HCT116 (cell line): ENCODE measurements around the gene PDE4D. TPM values are rescaled to one million over a fixed set of nuclear protein-coding genes. Genes with fewer than 3 reads are reported as not detected.

Experiments
- ATAC-seq: fragments of 200-7000 bp; cut with Tn5 transposase; 2 replicates; pipeline ENCODE4 v1.9.1; 2020; ENCODE audit warnings: mild to moderate bottlenecking, moderate library complexity
- BruUV-seq: library from RNA; stranded (reverse); fragments of 400-500 nt; replicated peaks from 2 replicates; lab custom pipeline; 2021; lab: Mats Ljungman, UMichigan
- CTCF ChIA-PET: fragments of 300-600 bp; sonication (Branson Sonifier 250); formaldehyde crosslinking; loops from one replicate; lab custom pipeline; 2021; ENCODE audit warnings: antibody characterized with exemption; lab: Charles Lee
- POLR2A ChIA-PET: fragments of 300-600, 350-600 bp; sonication (Branson Sonifier 250); formaldehyde crosslinking; loops from one replicate; lab custom pipeline; 2021; ENCODE audit warnings: antibody characterized with exemption; lab: Charles Lee
- RAD21 ChIA-PET, 2 experiments: fragments of 300-600 bp; sonication (Branson Sonifier 250); formaldehyde crosslinking; loops; one replicate each; lab custom pipeline; 2023; ENCODE audit warnings: low total read pairs in 2 of 2; ENCODE audit not compliant: uncharacterized antibody in 2 of 2, unreplicated experiment in 2 of 2, low non-redundant PET in 1 of 2; lab: Charles Lee
- DNase-seq: peaks from one replicate; pipeline ENCODE4 v3.0.0-alpha.2; 2010; ENCODE audit warnings: low read depth, low spot score
- H2AFZ ChIP-seq: fragments of 200-600 bp; shearing (Covaris generic), sonication (generic); 2 replicates; pipeline ENCODE4 v1.6.1; 2017; ENCODE audit warnings: low read depth, mixed run types, mixed read lengths, antibody characterized with exemption, low read length; ENCODE audit not compliant: poor library complexity, severe bottlenecking
- H3K27ac ChIP-seq: 2 replicates; pipeline ENCODE4 v1.5.1; 2012; ENCODE audit warnings: low read depth, low read length
- H3K27me3 ChIP-seq: fragments of 200-600 bp; sonication (generic); 2 replicates; pipeline ENCODE4 v1.6.1; 2016; ENCODE audit warnings: mixed run types, low read length, mixed read lengths; ENCODE audit not compliant: insufficient read depth
- H3K36me3 ChIP-seq, 2 experiments: fragments of 200-500 bp in 1 of 2; fragments of 200-600 bp in 1 of 2; sonication (Bioruptor generic) in 1 of 2; sonication (generic) in 1 of 2; 2 replicates each; pipeline versions ENCODE4 v1.5.1 to v1.6.1; 2014 to 2016; ENCODE audit warnings: low read length in 2 of 2, inconsistent platforms in 1 of 2, mixed read lengths in 1 of 2, mixed run types in 1 of 2; ENCODE audit not compliant: insufficient read depth in 2 of 2, control insufficient read depth in 1 of 2
- H3K4me1 ChIP-seq, 2 experiments: fragments of 200-600 bp in 1 of 2; sonication (generic) in 1 of 2; 2 replicates each; pipeline versions ENCODE4 v1.5.1 to v1.6.1; 2012 to 2017; ENCODE audit warnings: low read length in 2 of 2, inconsistent platforms in 1 of 2, mild to moderate bottlenecking in 1 of 2, mixed read lengths in 1 of 2, mixed run types in 1 of 2, moderate library complexity in 1 of 2; ENCODE audit not compliant: insufficient read depth in 2 of 2, control insufficient read depth in 1 of 2
- H3K4me2 ChIP-seq: fragments of 200-600 bp; sonication (generic); 2 replicates; pipeline ENCODE4 v1.6.1; 2017; ENCODE audit warnings: mixed run types, low read length, mixed read lengths
- H3K4me3 ChIP-seq, 2 experiments: fragments of 200-600 bp in 1 of 2; sonication (generic) in 1 of 2; replicated peaks in 1 of 2; 2 replicates each; pipeline ENCODE4 v1.5.1; 2011 to 2016; ENCODE audit warnings: low read length in 2 of 2, control low read depth in 1 of 2, low read depth in 1 of 2, mild to moderate bottlenecking in 1 of 2, mixed read lengths in 1 of 2, mixed run types in 1 of 2
- H3K79me2 ChIP-seq: fragments of 200-600 bp; sonication (generic); 2 replicates; pipeline ENCODE4 v1.6.1; 2017; ENCODE audit warnings: mild to moderate bottlenecking, mixed run types, low read length, moderate library complexity, mixed read lengths; ENCODE audit not compliant: insufficient read depth
- H3K9ac ChIP-seq: fragments of 200-600 bp; sonication (generic); 2 replicates; pipeline ENCODE4 v1.6.1; 2016; ENCODE audit warnings: low read length, mixed read lengths
- H3K9me2 ChIP-seq: fragments of 200-600 bp; sonication (generic), shearing (Covaris generic); 2 replicates; pipeline ENCODE4 v1.6.1; 2017; ENCODE audit warnings: mixed run types, mild to moderate bottlenecking, moderate library complexity; ENCODE audit not compliant: insufficient read depth
- H3K9me3 ChIP-seq, 2 experiments: fragments of 200-500 bp in 1 of 2; fragments of 200-600 bp in 1 of 2; sonication (Bioruptor generic) in 1 of 2; sonication (generic) in 1 of 2; 2 replicates each; pipeline ENCODE4 v1.6.1; 2014 to 2017; ENCODE audit warnings: low read length in 2 of 2, mixed read lengths in 2 of 2, inconsistent platforms in 1 of 2, low read depth in 1 of 2, mild to moderate bottlenecking in 1 of 2, mixed run types in 1 of 2, moderate library complexity in 1 of 2; ENCODE audit not compliant: control insufficient read depth in 1 of 2, insufficient read depth in 1 of 2
- H4K20me1 ChIP-seq: fragments of 200-600 bp; sonication (generic), shearing (Covaris generic); 2 replicates; pipeline ENCODE4 v1.6.1; 2017; ENCODE audit warnings: mixed run types, mild to moderate bottlenecking, moderate library complexity; ENCODE audit not compliant: insufficient read depth
- CBX3 ChIP-seq: IDR thresholded peaks from 2 replicates; pipeline ENCODE4 v1.6.1; 2012; ENCODE audit warnings: low read depth
- CEBPB ChIP-seq: IDR thresholded peaks from 2 replicates; pipeline ENCODE4 v1.6.1; 2012; ENCODE audit warnings: low read depth
- CTCF ChIP-seq, 3 experiments: fragments of 200-600 bp in 1 of 3; sonication (generic) in 1 of 3; IDR thresholded peaks in 2 of 3; conservative IDR thresholded peaks in 1 of 3; 2 replicates each; pipeline ENCODE4 v1.5.1; 2012 to 2017; ENCODE audit warnings: low read depth in 2 of 3, low read length in 2 of 3, antibody characterized with exemption in 1 of 3, borderline replicate concordance in 1 of 3, control low read depth in 1 of 3, mild to moderate bottlenecking in 1 of 3, mixed read lengths in 1 of 3, mixed run types in 1 of 3, moderate library complexity in 1 of 3; ENCODE audit not compliant: insufficient read depth in 1 of 3
- ELF1 ChIP-seq: IDR thresholded peaks from 2 replicates; pipeline ENCODE4 v1.6.1; 2012; ENCODE audit warnings: low read depth, borderline replicate concordance
- FOSL1 ChIP-seq: IDR thresholded peaks from 2 replicates; pipeline ENCODE4 v1.6.1; 2012; ENCODE audit warnings: low read depth
- JUND ChIP-seq: IDR thresholded peaks from 2 replicates; pipeline ENCODE4 v1.6.1; 2012
- POLR2A ChIP-seq: IDR thresholded peaks from 2 replicates; pipeline ENCODE4 v1.7.0; 2011; ENCODE audit warnings: borderline replicate concordance; ENCODE audit not compliant: insufficient read depth, insufficient read length; ENCODE audit errors: extremely low read depth
- REST ChIP-seq: IDR thresholded peaks from 2 replicates; pipeline ENCODE4 v1.6.1; 2012; ENCODE audit warnings: low read depth
- SIN3A ChIP-seq: IDR thresholded peaks from 2 replicates; pipeline ENCODE4 v1.6.1; 2012; ENCODE audit warnings: low read depth
- SRF ChIP-seq: IDR thresholded peaks from 2 replicates; pipeline ENCODE4 v1.6.1; 2012; ENCODE audit warnings: low read depth
- ZBTB33 ChIP-seq: IDR thresholded peaks from 2 replicates; pipeline ENCODE4 v1.6.1; 2011; ENCODE audit warnings: mild to moderate bottlenecking, low read length, moderate library complexity; ENCODE audit not compliant: insufficient replicate concordance; ENCODE audit errors: extremely low read depth
- ZFX ChIP-seq: fragments of 450-650 bp; IDR thresholded peaks from 2 replicates; pipeline ENCODE4 v1.6.1; 2017
- intact Hi-C: fragments of 100-400 bp; cut with micrococcal nuclease; formaldehyde crosslinking; loops from 2 replicates; pipeline ENCODE4 v1.10.0; 2022
- total RNA-seq: library from RNA; stranded (reverse); gene quantifications from one replicate; pipeline ENCODE4 v1.2.1, GENCODE V29; 2021; ENCODE audit not compliant: unreplicated experiment

Gene PDE4D
- total RNA-seq, 1 experiment from 2014 or later: 1.1 TPM

- no peaks in the 10 kb centered on the region for H3K79me2 ChIP-seq
- ATAC-seq: no peak
- no TSS peak for BruUV-seq
- no peak overlapping the region for H3K4me3 ChIP-seq
- no peak for DNase-seq
- H3K27ac ChIP-seq: no peak overlapping the region
- TF ChIP-seq JUND (no peak), CBX3 (no peak), SRF (no peak), ZBTB33 (no peak), POLR2A (no peak), CTCF (IDR thresholded peaks at IDR 0.05 in 2 of 3, conservative IDR thresholded peaks at IDR 0.05 in 1 of 3; ENCODE audit: borderline replicate concordance in 1 of 3, insufficient read depth in 1 of 3, low read depth in 2 of 3, low read length in 2 of 3) (no peak), FOSL1 (no peak), ELF1 (no peak), SIN3A (no peak), CEBPB (no peak), ZFX (no peak), REST (no peak)
- H3K9me3 ChIP-seq: peaks cover 0 to 3% of the 10 kb centered on the region in 2 experiments; a peak in 1 of 4 replicates
- peaks cover 10% of the 10 kb centered on the region for H3K27me3 ChIP-seq
- POLR2A ChIA-PET: no interaction called here
- no peak overlapping the region for H2AFZ ChIP-seq
- CTCF ChIA-PET: interaction anchor here (1.5 kb wide), 1 partner anchor 11 kb away, joined by 4 read pairs; no protein-coding TSS in a partner anchor
- H3K9ac ChIP-seq: no peak overlapping the region
- H3K4me1 ChIP-seq: no peaks in the 10 kb centered on the region
- no peaks in the 10 kb centered on the region for H4K20me1 ChIP-seq
- intact Hi-C loops: no loop called here
- no peaks in the 10 kb centered on the region for H3K36me3 ChIP-seq
- RAD21 ChIA-PET: no interaction called here
- no peaks in the 10 kb centered on the region for H3K9me2 ChIP-seq
- no peak overlapping the region for H3K4me2 ChIP-seq
These were observed 694.7 kb downstream of the PDE4D start for GRCh38 chr5:59198832-59199231.
